Measurements from ENCODE around the gene MAPKAP1.

The MAPKAP1 gene

GRCh38 chr9:125558453-125559092 lies 148.4 kb downstream of the MAPKAP1 start:
- TF ChIP-seq, protein P1, sequence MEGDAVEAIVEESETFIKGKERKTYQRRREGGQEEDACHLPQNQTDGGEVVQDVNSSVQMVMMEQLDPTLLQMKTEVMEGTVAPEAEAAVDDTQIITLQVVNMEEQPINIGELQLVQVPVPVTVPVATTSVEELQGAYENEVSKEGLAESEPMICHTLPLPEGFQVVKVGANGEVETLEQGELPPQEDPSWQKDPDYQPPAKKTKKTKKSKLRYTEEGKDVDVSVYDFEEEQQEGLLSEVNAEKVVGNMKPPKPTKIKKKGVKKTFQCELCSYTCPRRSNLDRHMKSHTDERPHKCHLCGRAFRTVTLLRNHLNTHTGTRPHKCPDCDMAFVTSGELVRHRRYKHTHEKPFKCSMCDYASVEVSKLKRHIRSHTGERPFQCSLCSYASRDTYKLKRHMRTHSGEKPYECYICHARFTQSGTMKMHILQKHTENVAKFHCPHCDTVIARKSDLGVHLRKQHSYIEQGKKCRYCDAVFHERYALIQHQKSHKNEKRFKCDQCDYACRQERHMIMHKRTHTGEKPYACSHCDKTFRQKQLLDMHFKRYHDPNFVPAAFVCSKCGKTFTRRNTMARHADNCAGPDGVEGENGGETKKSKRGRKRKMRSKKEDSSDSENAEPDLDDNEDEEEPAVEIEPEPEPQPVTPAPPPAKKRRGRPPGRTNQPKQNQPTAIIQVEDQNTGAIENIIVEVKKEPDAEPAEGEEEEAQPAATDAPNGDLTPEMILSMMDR (conservative IDR thresholded peaks at IDR 0.05), result peak; percentile 91
- TF ChIP-seq ZFX (IDR thresholded peaks at IDR 0.05), result no peak
- no peak overlapping the region for H3K27ac ChIP-seq

GRCh38 chr9:125556046-125556721 lies 150.8 kb downstream of the MAPKAP1 start:
- no peak overlapping the region for H3K27ac ChIP-seq
- TF ChIP-seq, protein P1 (conservative IDR thresholded peaks at IDR 0.05), result no peak
- no peak for TF ChIP-seq ZFX (IDR thresholded peaks at IDR 0.05)

- TF ChIP-seq ZFX (IDR thresholded peaks at IDR 0.05), result no peak
- TF ChIP-seq, protein P1 (conservative IDR thresholded peaks at IDR 0.05), result no peak
- H3K27ac ChIP-seq, result no peak overlapping the region
These were observed 152.3 kb downstream of the MAPKAP1 start for GRCh38 chr9:125554726-125555125.

- no peak overlapping the region for H3K27ac ChIP-seq
- TF ChIP-seq, protein P1 (conservative IDR thresholded peaks at IDR 0.05), result no peak
- TF ChIP-seq ZFX (IDR thresholded peaks at IDR 0.05), result no peak
These were observed 155.2 kb downstream of the MAPKAP1 start for GRCh38 chr9:125551781-125552180.

DNA sequence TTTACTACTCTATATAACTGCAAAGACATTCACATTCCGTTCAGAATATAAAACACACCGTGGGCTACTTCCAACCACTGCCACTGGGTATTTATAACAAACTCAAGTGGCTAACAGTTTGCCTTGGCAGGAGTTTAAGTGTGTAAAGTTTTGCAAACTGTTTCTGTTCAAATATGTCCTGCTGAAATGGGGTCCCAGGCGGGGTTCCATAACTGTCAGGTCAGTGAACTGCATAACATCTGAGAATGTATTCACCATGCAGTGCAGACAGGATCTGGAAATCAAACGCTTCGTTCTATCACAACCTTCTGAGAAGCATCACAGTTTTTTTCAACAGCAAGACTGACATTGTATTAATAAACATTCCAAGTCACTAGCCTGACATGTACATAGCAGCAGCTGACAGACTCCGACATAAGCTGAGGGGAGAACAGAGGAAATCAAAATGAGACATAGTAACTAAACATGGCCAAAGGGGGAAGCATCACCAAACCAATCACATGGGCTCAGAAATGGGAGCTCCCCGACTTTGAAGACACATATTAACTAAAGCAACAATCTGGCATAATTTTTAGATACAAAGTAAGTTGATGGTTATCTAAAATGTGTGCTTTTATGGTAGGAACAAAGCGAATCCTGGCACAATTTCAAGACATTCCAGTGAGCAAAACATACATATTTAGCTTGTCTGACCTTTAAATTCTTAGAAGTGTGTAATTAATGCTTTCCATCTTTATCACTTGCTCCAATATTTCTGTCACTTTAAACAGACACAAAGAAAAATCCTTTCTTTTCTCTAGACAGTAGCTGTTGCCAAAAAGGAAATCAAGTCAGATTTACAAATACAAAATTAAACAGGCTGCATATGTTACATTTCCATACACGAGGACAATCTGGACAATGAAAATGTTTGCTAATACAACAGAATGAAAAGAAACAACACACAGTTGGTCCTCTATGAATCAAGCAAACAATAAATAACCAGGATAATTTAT lies 156.8 kb downstream of the MAPKAP1 start:
- no peak overlapping the region for H3K27ac ChIP-seq
- no peak for TF ChIP-seq ZFX (IDR thresholded peaks at IDR 0.05)
- TF ChIP-seq, protein P1 (conservative IDR thresholded peaks at IDR 0.05), result no peak; the same call in 1 of the 2 replicates

GRCh38 chr9:125549465-125549871 lies 157.5 kb downstream of the MAPKAP1 start:
- H3K27ac ChIP-seq, result no peak overlapping the region
- TF ChIP-seq ZFX (IDR thresholded peaks at IDR 0.05), result no peak
- TF ChIP-seq, protein P1 (conservative IDR thresholded peaks at IDR 0.05), result no peak

All from C4-2B (cell line).